ENCODE data around the gene ME3. TPM values are rescaled to one million over a fixed set of nuclear protein-coding genes. Genes with fewer than 3 reads are reported as not detected.
A peak's percentile ranks its signal among the peaks of the same experiment; 100 is the strongest.

Gene ME3
- total RNA-seq, 1 donor from 2014 or later: 9.7 TPM

- Mint-ChIP-seq H3K9me3 (no peaks in the 10 kb centered on the region), H3K36me3 (no peaks in the 10 kb centered on the region), H3K27me3 (no peaks in the 10 kb centered on the region), H3K4me3 (no peak overlapping the region), H3K4me1 (ENCODE audit: unreplicated experiment) (no peaks in the 10 kb centered on the region), H3K27ac (no peak overlapping the region)
- TF ChIP-seq, protein P1, sequence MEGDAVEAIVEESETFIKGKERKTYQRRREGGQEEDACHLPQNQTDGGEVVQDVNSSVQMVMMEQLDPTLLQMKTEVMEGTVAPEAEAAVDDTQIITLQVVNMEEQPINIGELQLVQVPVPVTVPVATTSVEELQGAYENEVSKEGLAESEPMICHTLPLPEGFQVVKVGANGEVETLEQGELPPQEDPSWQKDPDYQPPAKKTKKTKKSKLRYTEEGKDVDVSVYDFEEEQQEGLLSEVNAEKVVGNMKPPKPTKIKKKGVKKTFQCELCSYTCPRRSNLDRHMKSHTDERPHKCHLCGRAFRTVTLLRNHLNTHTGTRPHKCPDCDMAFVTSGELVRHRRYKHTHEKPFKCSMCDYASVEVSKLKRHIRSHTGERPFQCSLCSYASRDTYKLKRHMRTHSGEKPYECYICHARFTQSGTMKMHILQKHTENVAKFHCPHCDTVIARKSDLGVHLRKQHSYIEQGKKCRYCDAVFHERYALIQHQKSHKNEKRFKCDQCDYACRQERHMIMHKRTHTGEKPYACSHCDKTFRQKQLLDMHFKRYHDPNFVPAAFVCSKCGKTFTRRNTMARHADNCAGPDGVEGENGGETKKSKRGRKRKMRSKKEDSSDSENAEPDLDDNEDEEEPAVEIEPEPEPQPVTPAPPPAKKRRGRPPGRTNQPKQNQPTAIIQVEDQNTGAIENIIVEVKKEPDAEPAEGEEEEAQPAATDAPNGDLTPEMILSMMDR (conservative IDR thresholded peaks at IDR 0.05): no peak
- DNase-seq (ENCODE audit: extremely low spot score, unreplicated experiment): no peak
Measured at GRCh38 chr11:86686531-86686930, 14.1 kb upstream of the ME3 start.

DNA sequence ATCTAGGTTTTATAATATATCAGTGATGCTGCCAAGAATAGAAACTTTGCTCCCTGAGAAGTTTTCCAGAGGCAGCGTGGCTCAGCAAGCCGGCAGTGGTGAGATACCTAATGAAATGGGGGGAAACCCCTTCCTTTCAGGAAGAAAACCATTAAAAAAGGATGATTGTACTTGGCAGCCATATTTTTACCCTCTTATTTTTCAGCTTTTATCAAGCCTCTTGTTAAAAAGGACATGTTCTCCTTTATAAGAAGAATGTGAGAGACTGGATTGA, 9.0 kb upstream of the ME3 start:
- Mint-ChIP-seq H3K4me1 (ENCODE audit: unreplicated experiment) (peaks cover 27% of the 10 kb centered on the region), H3K4me3 (no peak overlapping the region), H3K36me3 (no peaks in the 10 kb centered on the region), H3K9me3 (no peaks in the 10 kb centered on the region), H3K27me3 (peaks cover 6% of the 10 kb centered on the region), H3K27ac (no peak overlapping the region)
- no peak for DNase-seq (ENCODE audit: extremely low spot score, unreplicated experiment)
- TF ChIP-seq, protein P1 (conservative IDR thresholded peaks at IDR 0.05): no peak

GRCh38 chr11:86680716-86681482, 8.5 kb upstream of the ME3 start:
- Mint-ChIP-seq H3K27me3 (peaks cover 6% of the 10 kb centered on the region), H3K4me1 (ENCODE audit: unreplicated experiment) (peaks cover 27% of the 10 kb centered on the region), H3K4me3 (no peak overlapping the region), H3K36me3 (no peaks in the 10 kb centered on the region), H3K9me3 (no peaks in the 10 kb centered on the region), H3K27ac (no peak overlapping the region)
- TF ChIP-seq, protein P1 (conservative IDR thresholded peaks at IDR 0.05): no peak
- no peak for DNase-seq (ENCODE audit: extremely low spot score, unreplicated experiment)

GRCh38 chr11:86678823-86679222, 6.4 kb upstream of the ME3 start:
- H3K9me3 Mint-ChIP-seq: no peaks in the 10 kb centered on the region
- H3K4me1 Mint-ChIP-seq (ENCODE audit: unreplicated experiment): peaks cover 27% of the 10 kb centered on the region
- no peak overlapping the region for H3K27ac Mint-ChIP-seq
- H3K4me3 Mint-ChIP-seq: peak overlapping the region; percentile 6
- no peak for DNase-seq (ENCODE audit: extremely low spot score, unreplicated experiment)
- H3K36me3 Mint-ChIP-seq: no peaks in the 10 kb centered on the region
- peaks cover 15% of the 10 kb centered on the region for H3K27me3 Mint-ChIP-seq
- TF ChIP-seq, protein P1 (conservative IDR thresholded peaks at IDR 0.05): no peak

GRCh38 chr11:86678296-86678695, 5.9 kb upstream of the ME3 start:
- Mint-ChIP-seq H3K27me3 (peaks cover 18% of the 10 kb centered on the region), H3K9me3 (no peaks in the 10 kb centered on the region), H3K36me3 (no peaks in the 10 kb centered on the region), H3K4me3 (no peak overlapping the region), H3K4me1 (ENCODE audit: unreplicated experiment) (peaks cover 27% of the 10 kb centered on the region), H3K27ac (no peak overlapping the region)
- TF ChIP-seq, protein P1 (conservative IDR thresholded peaks at IDR 0.05): no peak
- no peak for DNase-seq (ENCODE audit: extremely low spot score, unreplicated experiment)

All from type B pancreatic cell (in vitro differentiated cells).